Measurements from ENCODE around the gene TLX3.
"Not testable (repeated sequence)": the region's sequence is repeated elsewhere in the genome, so short reads cannot be mapped to it uniquely, and the experiment has no call there.

TLX3 gene

GRCh38 chr5:171308453-171309275 lies at the start of gene TLX3:
Gene TLX3, plus strand, starts transcription at chr5:171309248. Its CDS starts 118 bp downstream, at chr5:171309366.
- DNase-seq (ENCODE audit: low spot score), result no peak

GRCh38 chr5:171261361-171261760 lies 47.7 kb upstream of the TLX3 start:
- DNase-seq (ENCODE audit: low spot score), result no peak

- no peak for DNase-seq (ENCODE audit: low spot score)
Measured at GRCh38 chr5:171261904-171262303, 47.1 kb upstream of the TLX3 start.

- DNase-seq (ENCODE audit: low spot score), result no peak
Measured at GRCh38 chr5:171263181-171263580, 45.9 kb upstream of the TLX3 start.

- DNase-seq (ENCODE audit: low spot score), result no peak
Measured at GRCh38 chr5:171264843-171265242, 44.2 kb upstream of the TLX3 start.

- no peak for DNase-seq (ENCODE audit: low spot score)
Measured at GRCh38 chr5:171268700-171269620, 40.1 kb upstream of the TLX3 start.

GRCh38 chr5:171269717-171270116 lies 39.3 kb upstream of the TLX3 start:
- DNase-seq (ENCODE audit: low spot score), result no peak

- no peak for DNase-seq (ENCODE audit: low spot score)
Measured at GRCh38 chr5:171270136-171270535, 38.9 kb upstream of the TLX3 start.

GRCh38 chr5:171271798-171272197 lies 37.2 kb upstream of the TLX3 start:
- no peak for DNase-seq (ENCODE audit: low spot score)

GRCh38 chr5:171272996-171273970 lies 35.8 kb upstream of the TLX3 start:
- DNase-seq (ENCODE audit: low spot score), result no peak

- DNase-seq (ENCODE audit: low spot score), result no peak
Measured at GRCh38 chr5:171275841-171276544, 33.1 kb upstream of the TLX3 start.

GRCh38 chr5:171283753-171284152 lies 25.3 kb upstream of the TLX3 start:
- no peak for DNase-seq (ENCODE audit: low spot score)

GRCh38 chr5:171285465-171285864 lies 23.6 kb upstream of the TLX3 start:
- no peak for DNase-seq (ENCODE audit: low spot score)

GRCh38 chr5:171288066-171288465 lies 21.0 kb upstream of the TLX3 start:
- no peak for DNase-seq (ENCODE audit: low spot score)

- no peak for DNase-seq (ENCODE audit: low spot score)
Measured at GRCh38 chr5:171291371-171291770, 17.7 kb upstream of the TLX3 start.

- DNase-seq (ENCODE audit: low spot score), result no peak
Measured at GRCh38 chr5:171295299-171295698, 13.7 kb upstream of the TLX3 start.

- DNase-seq (ENCODE audit: low spot score), result no peak
Measured at GRCh38 chr5:171295801-171296200, 13.2 kb upstream of the TLX3 start.

- not testable (repeated sequence) for DNase-seq (ENCODE audit: low spot score)
Measured at GRCh38 chr5:171297941-171298340, 11.1 kb upstream of the TLX3 start.

GRCh38 chr5:171299228-171299627 lies 9.8 kb upstream of the TLX3 start:
- DNase-seq (ENCODE audit: low spot score), result no peak

- DNase-seq (ENCODE audit: low spot score), result no peak
Measured at GRCh38 chr5:171299851-171300250, 9.2 kb upstream of the TLX3 start.

GRCh38 chr5:171300358-171300757 lies 8.7 kb upstream of the TLX3 start:
- DNase-seq (ENCODE audit: low spot score), result no peak
